Vagina (tissue), 2 donors: ENCODE measurements around the gene KRT86. TPM values are rescaled to one million over a fixed set of nuclear protein-coding genes. Genes with fewer than 3 reads are reported as not detected.

ENCODE experiments used
- DNase-seq, 2 donors: peaks; one replicate each; pipeline ENCODE4 v3.0.0-alpha.2; 2017; ENCODE audit errors: extremely low spot score in 2 of 2
- H3K27ac ChIP-seq: fragments of 200-600 bp; sonication (generic); one replicate; pipeline ENCODE4 v1.5.1; 2019
- H3K27me3 ChIP-seq: fragments of 200-600 bp; sonication (generic); one replicate; pipeline ENCODE4 v1.5.1; 2019
- H3K36me3 ChIP-seq, 2 donors: fragments of 200-600 bp; sonication (generic); one replicate each; pipeline ENCODE4 v1.5.1; 2017 to 2019
- H3K4me1 ChIP-seq: fragments of 200-600 bp; sonication (generic); one replicate; pipeline ENCODE4 v1.5.1; 2019
- H3K4me3 ChIP-seq, 2 donors: fragments of 200-600 bp; sonication (generic); 1 replicate in 1 of 2; 2 replicates in 1 of 2; pipeline ENCODE4 v1.5.1; 2016 to 2019
- H3K9me3 ChIP-seq: fragments of 200-600 bp; sonication (generic); one replicate; pipeline ENCODE4 v1.5.1; 2019
- CTCF ChIP-seq, 3 experiments: fragments of 450-650 bp in 2 of 3; fragments of 200-600 bp in 1 of 3; sonication (generic) in 1 of 3; IDR thresholded peaks; one replicate each; pipeline ENCODE4 v1.5.1; 2017 to 2019; ENCODE audit warnings: antibody characterized with exemption in 3 of 3, mild to moderate bottlenecking in 2 of 3, moderate library complexity in 2 of 3
- POLR2A ChIP-seq, 2 donors: fragments of 450-650 bp; IDR thresholded peaks; one replicate each; pipeline ENCODE4 v1.6.1; 2017; ENCODE audit warnings: antibody characterized with exemption in 2 of 2, mild to moderate bottlenecking in 2 of 2, moderate library complexity in 2 of 2
- POLR2AphosphoS5 ChIP-seq, 2 donors: sonication (generic); formaldehyde crosslinking; IDR thresholded peaks; one replicate each; pipeline ENCODE4 v1.9.0; 2017; ENCODE audit warnings: antibody characterized with exemption in 2 of 2, mild to moderate bottlenecking in 2 of 2, low read depth in 1 of 2; ENCODE audit not compliant: insufficient read depth in 1 of 2
- intact Hi-C: fragments of 100-400 bp; cut with DNase I; formaldehyde crosslinking; loops from one replicate; pipeline ENCODE4 v1.15.1; 2023
- total RNA-seq: library from RNA; depleted of rRNA; stranded (reverse); fragments of >200 nt; gene quantifications from one replicate; pipeline ENCODE4 v1.2.3, GENCODE V29; 2016

The KRT86 gene
- total RNA-seq, 1 donor from 2014 or later: not detected

- intact Hi-C loops: no loop called here
- Histone ChIP-seq H3K4me1 (no peaks in the 10 kb centered on the region), H3K9me3 (no peaks in the 10 kb centered on the region), H3K4me3 (no peak overlapping the region), H3K27me3 (no peaks in the 10 kb centered on the region), H3K36me3 (no peaks in the 10 kb centered on the region), H3K27ac (no peak overlapping the region)
- TF ChIP-seq CTCF (IDR thresholded peaks at IDR 0.05) (no peak), POLR2AphosphoS5 (IDR thresholded peaks at IDR 0.05; ENCODE audit: insufficient read depth in 1 of 2, low read depth in 1 of 2) (no peak), POLR2A (IDR thresholded peaks at IDR 0.05) (no peak)
- DNase-seq: no peak
Measured at GRCh38 chr12:52355176-52355575, 80.7 kb downstream of the KRT86 start.

- intact Hi-C loops: no loop called here
- H3K27ac ChIP-seq: no peak overlapping the region
- H3K27me3 ChIP-seq: no peaks in the 10 kb centered on the region
- no peak for DNase-seq
- no peaks in the 10 kb centered on the region for H3K36me3 ChIP-seq
- H3K9me3 ChIP-seq: no peaks in the 10 kb centered on the region
- H3K4me1 ChIP-seq: no peaks in the 10 kb centered on the region
- H3K4me3 ChIP-seq: no peak overlapping the region
- TF ChIP-seq POLR2A (IDR thresholded peaks at IDR 0.05): no peak
Measured at GRCh38 chr12:52356031-52356761, 81.8 kb downstream of the KRT86 start.

- TF ChIP-seq CTCF (IDR thresholded peaks at IDR 0.05) (no peak), POLR2A (IDR thresholded peaks at IDR 0.05) (no peak), POLR2AphosphoS5 (IDR thresholded peaks at IDR 0.05; ENCODE audit: insufficient read depth in 1 of 2, low read depth in 1 of 2) (no peak)
- intact Hi-C loops: no loop called here
- DNase-seq: no peak
Measured at GRCh38 chr12:52356762-52357580, 82.5 kb downstream of the KRT86 start.

More at GRCh38 chr12:52356762-52357580, 82.5 kb downstream of the KRT86 start:
- H3K9me3 ChIP-seq: no peaks in the 10 kb centered on the region
- no peaks in the 10 kb centered on the region for H3K36me3 ChIP-seq
- no peaks in the 10 kb centered on the region for H3K27me3 ChIP-seq
- no peaks in the 10 kb centered on the region for H3K4me1 ChIP-seq
- no peak overlapping the region for H3K4me3 ChIP-seq
- no peak overlapping the region for H3K27ac ChIP-seq

Other genes starting within 250 kb of the KRT86 start
- gene NR4A1, start 223.2 kb upstream of the KRT86 start, total RNA-seq: 465 TPM
- 27.7 TPM for gene ATG101, start 204.7 kb upstream of the KRT86 start, total RNA-seq
- 1.5 TPM for gene SMIM41, start 194.9 kb upstream of the KRT86 start, total RNA-seq
- gene KRT80, start 82.6 kb upstream of the KRT86 start, total RNA-seq: 7.9 TPM
- 7.6 TPM for gene KRT7, start 41.4 kb upstream of the KRT86 start, total RNA-seq
- not detected for gene KRT81, start 16.9 kb downstream of the KRT86 start, total RNA-seq
- gene KRT83, start 46.8 kb downstream of the KRT86 start, total RNA-seq: not detected
- not detected for gene KRT85, start 92.8 kb downstream of the KRT86 start, total RNA-seq
- gene KRT84, start 111.0 kb downstream of the KRT86 start, total RNA-seq: not detected
- gene KRT82, start 131.7 kb downstream of the KRT86 start, total RNA-seq: not detected
- gene KRT75, start 159.7 kb downstream of the KRT86 start, total RNA-seq: not detected
- 184 TPM for gene KRT6B, start 177.5 kb downstream of the KRT86 start, total RNA-seq
- 257 TPM for gene KRT6C, start 199.2 kb downstream of the KRT86 start, total RNA-seq
- gene KRT6A, start 218.6 kb downstream of the KRT86 start, total RNA-seq: 7,258 TPM
- gene KRT5, start 245.7 kb downstream of the KRT86 start, total RNA-seq: 4,247 TPM